Measurements from ENCODE around the gene SPG7. TPM values are rescaled to one million over a fixed set of nuclear protein-coding genes. Genes with fewer than 3 reads are reported as not detected.

Gene SPG7
- total RNA-seq, 4 donors from 2014 or later = 68.6 to 125 (median 74.8) TPM

GRCh38 chr16:89556750-89557689 is 48.8 kb downstream of the SPG7 start:
- DNase-seq (ENCODE audit: low spot score) (peak; percentile 79), ATAC-seq (ENCODE audit: low FRiP score) (no peak)
- TF ChIP-seq CTCF (IDR thresholded peaks at IDR 0.05) = peak in 1 of 3 donors; percentile 16

- ATAC-seq (ENCODE audit: low FRiP score) = no peak
- DNase-seq (ENCODE audit: low spot score) = no peak
- TF ChIP-seq CTCF (IDR thresholded peaks at IDR 0.05) = no peak
Measured at GRCh38 chr16:89557690-89558490, 49.7 kb downstream of the SPG7 start.

GRCh38 chr16:89560378-89561141 is 52.4 kb downstream of the SPG7 start, which contains the start of gene RPL13:
Gene RPL13, plus strand, starts transcription at chr16:89560682. Its CDS starts 278 bp downstream, at chr16:89560960.
- DNase-seq (ENCODE audit: low spot score) (peak; percentile 74), ATAC-seq (ENCODE audit: low FRiP score) (peak; percentile 93)
- no peak for TF ChIP-seq CTCF (IDR thresholded peaks at IDR 0.05)

- TF ChIP-seq CTCF (IDR thresholded peaks at IDR 0.05) = no peak
- no peak for ATAC-seq (ENCODE audit: low FRiP score)
- no peak for DNase-seq (ENCODE audit: low spot score)
Measured at GRCh38 chr16:89561142-89561883, 53.1 kb downstream of the SPG7 start.

GRCh38 chr16:89561884-89562599 is 53.8 kb downstream of the SPG7 start:
- TF ChIP-seq CTCF (IDR thresholded peaks at IDR 0.05) = no peak
- DNase-seq (ENCODE audit: low spot score) = no peak
- ATAC-seq (ENCODE audit: low FRiP score) = no peak
